Measurements from ENCODE around the gene SDK1. TPM values are rescaled to one million over a fixed set of nuclear protein-coding genes. Genes with fewer than 3 reads are reported as not detected.

Gene SDK1
- total RNA-seq, 1 donor, result 0.36 TPM

DNA sequence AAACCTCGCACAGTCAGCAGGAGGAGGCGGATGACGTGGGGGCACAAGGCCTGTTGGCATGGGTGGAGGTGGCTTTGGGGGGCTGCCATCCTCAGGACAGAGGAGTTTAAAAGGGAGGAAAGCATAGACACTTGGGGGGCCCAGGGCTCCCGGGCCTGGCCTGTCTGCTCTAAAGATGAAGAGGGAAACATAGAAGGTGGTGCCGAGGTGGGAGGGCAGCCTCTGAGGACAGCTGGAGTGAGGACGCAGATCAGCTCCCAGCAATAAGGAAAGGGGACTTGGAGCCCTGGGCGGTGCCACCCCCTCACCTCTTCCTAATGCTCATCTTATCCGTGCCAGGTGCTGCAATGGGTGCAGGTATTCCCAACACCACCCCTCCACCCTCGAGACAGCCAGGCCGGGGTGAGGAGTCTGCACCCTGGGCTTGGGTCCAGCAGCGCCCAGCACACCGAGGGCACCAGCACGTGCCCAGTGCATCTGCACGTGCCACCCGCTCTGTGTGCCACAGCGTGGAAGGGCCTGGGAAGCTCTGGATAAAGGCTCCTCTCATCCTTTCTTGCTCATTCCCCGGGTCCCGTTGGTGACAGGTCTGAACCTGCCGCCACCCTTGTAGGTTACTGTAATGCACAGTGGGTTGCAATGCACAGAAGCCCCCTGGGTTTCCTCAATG, 815.0 kb downstream of the SDK1 start:
- Histone ChIP-seq H3K9me3 (ENCODE audit: low read depth, low read length) (peaks cover 2% of the 10 kb centered on the region), H3K4me2 (ENCODE audit: insufficient read depth, low read length) (no peak overlapping the region), H3K4me1 (ENCODE audit: insufficient read depth, low read length) (no peaks in the 10 kb centered on the region), H3K4me3 (ENCODE audit: insufficient read depth, low read length) (no peak overlapping the region), H3K36me3 (ENCODE audit: insufficient read depth, low read length) (no peaks in the 10 kb centered on the region), H3K27me3 (ENCODE audit: insufficient read depth, low read length) (no peaks in the 10 kb centered on the region), H3K27ac (ENCODE audit: low read depth, low read length) (no peak overlapping the region), H4K20me1 (ENCODE audit: insufficient read depth, low read length) (no peaks in the 10 kb centered on the region), H3K79me2 (ENCODE audit: insufficient read depth, low read length) (no peaks in the 10 kb centered on the region), H2AFZ (ENCODE audit: low read length) (no peak overlapping the region)
- DNase-seq (ENCODE audit: insufficient read length, low spot score, missing footprints), result no peak
- TF ChIP-seq, protein P1, sequence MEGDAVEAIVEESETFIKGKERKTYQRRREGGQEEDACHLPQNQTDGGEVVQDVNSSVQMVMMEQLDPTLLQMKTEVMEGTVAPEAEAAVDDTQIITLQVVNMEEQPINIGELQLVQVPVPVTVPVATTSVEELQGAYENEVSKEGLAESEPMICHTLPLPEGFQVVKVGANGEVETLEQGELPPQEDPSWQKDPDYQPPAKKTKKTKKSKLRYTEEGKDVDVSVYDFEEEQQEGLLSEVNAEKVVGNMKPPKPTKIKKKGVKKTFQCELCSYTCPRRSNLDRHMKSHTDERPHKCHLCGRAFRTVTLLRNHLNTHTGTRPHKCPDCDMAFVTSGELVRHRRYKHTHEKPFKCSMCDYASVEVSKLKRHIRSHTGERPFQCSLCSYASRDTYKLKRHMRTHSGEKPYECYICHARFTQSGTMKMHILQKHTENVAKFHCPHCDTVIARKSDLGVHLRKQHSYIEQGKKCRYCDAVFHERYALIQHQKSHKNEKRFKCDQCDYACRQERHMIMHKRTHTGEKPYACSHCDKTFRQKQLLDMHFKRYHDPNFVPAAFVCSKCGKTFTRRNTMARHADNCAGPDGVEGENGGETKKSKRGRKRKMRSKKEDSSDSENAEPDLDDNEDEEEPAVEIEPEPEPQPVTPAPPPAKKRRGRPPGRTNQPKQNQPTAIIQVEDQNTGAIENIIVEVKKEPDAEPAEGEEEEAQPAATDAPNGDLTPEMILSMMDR (IDR thresholded peaks at IDR 0.05; ENCODE audit: extremely low read depth, low read depth, low read length), result no peak

DNA sequence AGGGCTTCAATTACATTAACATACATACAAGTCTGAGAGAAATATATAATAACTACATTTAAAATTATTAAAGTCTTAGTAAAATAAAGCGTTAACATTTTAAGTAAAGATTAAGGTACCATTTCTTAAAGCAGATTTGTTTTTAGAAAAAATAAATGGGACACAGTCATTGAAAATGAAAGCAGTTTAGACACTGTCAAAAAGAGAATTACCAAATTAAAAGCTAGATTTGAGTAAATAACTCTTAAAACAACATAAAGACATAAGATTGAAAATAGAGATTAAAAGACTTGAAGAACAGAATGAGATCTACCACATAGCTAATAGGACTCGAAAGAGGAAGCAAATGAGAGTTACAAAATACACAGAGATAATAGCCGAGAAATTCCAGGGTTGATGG, 818.8 kb downstream of the SDK1 start:
- Histone ChIP-seq H2AFZ (ENCODE audit: low read length) (no peak overlapping the region), H3K27ac (ENCODE audit: low read depth, low read length) (no peak overlapping the region), H4K20me1 (ENCODE audit: insufficient read depth, low read length) (no peaks in the 10 kb centered on the region), H3K9me3 (ENCODE audit: low read depth, low read length) (peaks cover 4% of the 10 kb centered on the region), H3K4me1 (ENCODE audit: insufficient read depth, low read length) (no peaks in the 10 kb centered on the region), H3K36me3 (ENCODE audit: insufficient read depth, low read length) (no peaks in the 10 kb centered on the region), H3K4me2 (ENCODE audit: insufficient read depth, low read length) (no peak overlapping the region), H3K4me3 (ENCODE audit: insufficient read depth, low read length) (no peak overlapping the region), H3K27me3 (ENCODE audit: insufficient read depth, low read length) (no peaks in the 10 kb centered on the region), H3K79me2 (ENCODE audit: insufficient read depth, low read length) (no peaks in the 10 kb centered on the region)
- peak; percentile 5 for DNase-seq (ENCODE audit: insufficient read length, low spot score, missing footprints)
- TF ChIP-seq, protein P1 (IDR thresholded peaks at IDR 0.05; ENCODE audit: extremely low read depth, low read depth, low read length), result no peak

DNA sequence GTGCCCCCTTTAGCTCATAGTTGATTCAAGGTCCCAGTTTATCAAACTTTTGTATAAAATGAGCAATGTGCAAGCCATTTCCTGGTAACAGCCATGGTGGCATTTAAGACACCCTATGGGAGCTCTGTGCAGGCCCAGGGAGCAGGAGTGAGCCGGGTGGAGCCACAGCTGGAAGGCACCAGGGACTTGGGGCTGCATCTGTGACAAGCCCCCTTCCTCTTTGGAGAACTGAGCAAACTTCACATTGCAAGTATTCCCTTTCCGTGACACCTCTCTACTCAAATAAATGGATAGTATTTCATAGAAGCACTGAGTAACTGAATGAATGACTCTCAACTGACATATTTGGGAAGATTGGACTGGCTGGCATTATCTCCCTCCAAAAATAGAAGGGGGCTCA, 822.3 kb downstream of the SDK1 start:
- Histone ChIP-seq H3K4me3 (ENCODE audit: insufficient read depth, low read length) (no peak overlapping the region), H3K4me2 (ENCODE audit: insufficient read depth, low read length) (no peak overlapping the region), H3K79me2 (ENCODE audit: insufficient read depth, low read length) (no peaks in the 10 kb centered on the region), H3K27me3 (ENCODE audit: insufficient read depth, low read length) (no peaks in the 10 kb centered on the region), H2AFZ (ENCODE audit: low read length) (no peak overlapping the region), H3K27ac (ENCODE audit: low read depth, low read length) (no peak overlapping the region), H3K9me3 (ENCODE audit: low read depth, low read length) (peaks cover 4% of the 10 kb centered on the region), H4K20me1 (ENCODE audit: insufficient read depth, low read length) (no peaks in the 10 kb centered on the region), H3K36me3 (ENCODE audit: insufficient read depth, low read length) (no peaks in the 10 kb centered on the region), H3K4me1 (ENCODE audit: insufficient read depth, low read length) (no peaks in the 10 kb centered on the region)
- TF ChIP-seq, protein P1 (IDR thresholded peaks at IDR 0.05; ENCODE audit: extremely low read depth, low read depth, low read length), result no peak
- DNase-seq (ENCODE audit: insufficient read length, low spot score, missing footprints), result no peak

DNA sequence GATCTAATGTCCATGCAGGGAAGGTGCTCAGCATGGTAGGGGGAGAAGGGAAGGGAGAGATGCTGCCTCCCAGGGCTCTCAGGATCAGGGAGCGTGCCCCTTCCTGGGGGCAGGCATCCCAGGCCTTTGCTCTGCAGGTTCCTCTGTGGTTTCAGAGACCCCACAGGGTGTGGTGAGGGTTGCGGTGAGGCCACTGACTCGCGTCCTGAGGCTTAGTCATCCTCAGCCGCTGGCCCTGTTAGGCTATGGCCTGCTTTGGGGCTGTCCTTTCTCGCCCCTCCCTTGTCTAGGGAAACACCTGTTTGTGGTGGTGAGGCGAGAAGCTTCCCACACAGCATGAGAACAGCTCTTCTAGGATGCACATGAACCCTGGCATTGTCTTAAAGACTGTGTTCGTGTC, 822.8 kb downstream of the SDK1 start:
- H3K79me2 ChIP-seq (ENCODE audit: insufficient read depth, low read length), result no peaks in the 10 kb centered on the region
- peaks cover 2% of the 10 kb centered on the region for H3K9me3 ChIP-seq (ENCODE audit: low read depth, low read length)
- DNase-seq (ENCODE audit: insufficient read length, low spot score, missing footprints), result no peak
- no peaks in the 10 kb centered on the region for H4K20me1 ChIP-seq (ENCODE audit: insufficient read depth, low read length)
- H3K4me2 ChIP-seq (ENCODE audit: insufficient read depth, low read length), result no peak overlapping the region
- H3K4me1 ChIP-seq (ENCODE audit: insufficient read depth, low read length), result no peaks in the 10 kb centered on the region
- H3K36me3 ChIP-seq (ENCODE audit: insufficient read depth, low read length), result no peaks in the 10 kb centered on the region
- no peak overlapping the region for H2AFZ ChIP-seq (ENCODE audit: low read length)
- TF ChIP-seq, protein P1 (IDR thresholded peaks at IDR 0.05; ENCODE audit: extremely low read depth, low read depth, low read length), result no peak
- H3K4me3 ChIP-seq (ENCODE audit: insufficient read depth, low read length), result no peak overlapping the region
- H3K27me3 ChIP-seq (ENCODE audit: insufficient read depth, low read length), result no peaks in the 10 kb centered on the region
- no peak overlapping the region for H3K27ac ChIP-seq (ENCODE audit: low read depth, low read length)

Measured in osteoblast (primary cell).